Fibroblast of gingiva (primary cell): ENCODE results near the gene PIK3CD.

Experiments used
- DNase-seq: peaks from one replicate; pipeline ENCODE4 v3.0.0-alpha.2; 2011; ENCODE audit warnings: low read depth

PIK3CD gene

GRCh38 chr1:9774712-9775679, 123.5 kb downstream of the PIK3CD start:
- DNase-seq: no peak

DNA sequence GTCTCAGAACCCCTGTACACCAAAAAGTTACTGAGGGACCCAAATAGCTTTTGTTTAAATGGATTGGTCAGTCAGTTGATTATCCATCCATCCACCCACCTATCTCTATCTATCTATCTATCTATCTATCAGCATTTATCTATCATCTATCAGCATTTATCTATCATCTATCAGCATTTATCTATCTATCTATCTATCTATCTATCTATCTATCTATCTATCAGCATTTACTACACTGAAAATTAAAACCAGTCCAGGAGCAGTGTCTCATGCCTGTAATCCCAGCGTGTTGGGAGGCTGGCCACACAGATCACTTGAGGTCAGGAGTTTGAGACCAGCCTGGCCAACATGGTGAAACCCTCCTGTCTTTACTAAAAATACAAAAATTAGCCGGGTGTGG, 125.2 kb downstream of the PIK3CD start:
- DNase-seq: no peak
